Parathyroid adenoma (tissue), 2 donors: ENCODE measurements around the gene AFF3.

ENCODE experiments used
- H2AFZ ChIP-seq: fragments of 300-600 bp; sonication (generic); one replicate; pipeline ENCODE4 v1.7.0; 2017; ENCODE audit warnings: antibody characterized with exemption, mild to moderate bottlenecking
- H3K27ac ChIP-seq: fragments of 300-600 bp; sonication (generic); one replicate; pipeline ENCODE4 v1.7.0; 2017
- H3K27me3 ChIP-seq: fragments of 300-600 bp; sonication (generic); one replicate; pipeline ENCODE4 v1.7.0; 2017; ENCODE audit warnings: low read length; ENCODE audit not compliant: control insufficient read depth, insufficient read depth
- H3K36me3 ChIP-seq: fragments of 300-600 bp; sonication (generic); one replicate; pipeline ENCODE4 v1.7.0; 2017; ENCODE audit warnings: low read length; ENCODE audit not compliant: control insufficient read depth, insufficient read depth
- H3K4me1 ChIP-seq: fragments of 300-600 bp; sonication (generic); one replicate; pipeline ENCODE4 v1.7.0; 2017; ENCODE audit warnings: control low read depth
- H3K4me2 ChIP-seq: fragments of 300-600 bp; sonication (generic); one replicate; pipeline ENCODE4 v1.7.0; 2017; ENCODE audit warnings: low read length
- H3K4me3 ChIP-seq: fragments of 300-600 bp; sonication (generic); one replicate; pipeline ENCODE4 v1.7.0; 2017; ENCODE audit warnings: low read depth, low read length
- H3K79me2 ChIP-seq: fragments of 300-600 bp; sonication (generic); one replicate; pipeline ENCODE4 v1.7.0; 2017; ENCODE audit warnings: control low read depth
- H3K9ac ChIP-seq: fragments of 300-600 bp; sonication (generic); one replicate; pipeline ENCODE4 v1.7.0; 2017; ENCODE audit warnings: mild to moderate bottlenecking
- H3K9me3 ChIP-seq: fragments of 300-600 bp; sonication (generic); one replicate; pipeline ENCODE4 v1.7.0; 2017; ENCODE audit warnings: low read length; ENCODE audit not compliant: control insufficient read depth
- TF ChIP-seq, protein P1 (sequence below): fragments of 300-600 bp; sonication (generic); IDR thresholded peaks from one replicate; pipeline ENCODE4 v1.7.0; 2017; ENCODE audit warnings: antibody characterized with exemption, mild to moderate bottlenecking
- donor health status: primary hyperparathyroidism.

AFF3 gene

GRCh38 chr2:99754210-99754609 lies 388.2 kb downstream of the AFF3 start:
- Histone ChIP-seq H3K27me3 (no peaks in the 10 kb centered on the region), H3K4me2 (no peak overlapping the region), H3K9ac (no peak overlapping the region), H3K4me1 (no peaks in the 10 kb centered on the region), H3K9me3 (no peaks in the 10 kb centered on the region), H3K27ac (no peak overlapping the region), H3K79me2 (no peaks in the 10 kb centered on the region), H2AFZ (no peak overlapping the region), H3K4me3 (no peak overlapping the region), H3K36me3 (no peaks in the 10 kb centered on the region)
- TF ChIP-seq, protein P1, sequence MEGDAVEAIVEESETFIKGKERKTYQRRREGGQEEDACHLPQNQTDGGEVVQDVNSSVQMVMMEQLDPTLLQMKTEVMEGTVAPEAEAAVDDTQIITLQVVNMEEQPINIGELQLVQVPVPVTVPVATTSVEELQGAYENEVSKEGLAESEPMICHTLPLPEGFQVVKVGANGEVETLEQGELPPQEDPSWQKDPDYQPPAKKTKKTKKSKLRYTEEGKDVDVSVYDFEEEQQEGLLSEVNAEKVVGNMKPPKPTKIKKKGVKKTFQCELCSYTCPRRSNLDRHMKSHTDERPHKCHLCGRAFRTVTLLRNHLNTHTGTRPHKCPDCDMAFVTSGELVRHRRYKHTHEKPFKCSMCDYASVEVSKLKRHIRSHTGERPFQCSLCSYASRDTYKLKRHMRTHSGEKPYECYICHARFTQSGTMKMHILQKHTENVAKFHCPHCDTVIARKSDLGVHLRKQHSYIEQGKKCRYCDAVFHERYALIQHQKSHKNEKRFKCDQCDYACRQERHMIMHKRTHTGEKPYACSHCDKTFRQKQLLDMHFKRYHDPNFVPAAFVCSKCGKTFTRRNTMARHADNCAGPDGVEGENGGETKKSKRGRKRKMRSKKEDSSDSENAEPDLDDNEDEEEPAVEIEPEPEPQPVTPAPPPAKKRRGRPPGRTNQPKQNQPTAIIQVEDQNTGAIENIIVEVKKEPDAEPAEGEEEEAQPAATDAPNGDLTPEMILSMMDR, result no peak

GRCh38 chr2:99753505-99753904 lies 388.9 kb downstream of the AFF3 start:
- Histone ChIP-seq H3K9ac (no peak overlapping the region), H3K79me2 (no peaks in the 10 kb centered on the region), H3K36me3 (no peaks in the 10 kb centered on the region), H3K4me1 (no peaks in the 10 kb centered on the region), H3K4me3 (no peak overlapping the region), H2AFZ (no peak overlapping the region), H3K9me3 (no peaks in the 10 kb centered on the region), H3K27me3 (no peaks in the 10 kb centered on the region), H3K27ac (no peak overlapping the region), H3K4me2 (no peak overlapping the region)
- TF ChIP-seq, protein P1, result no peak

GRCh38 chr2:99748344-99748743 lies 394.0 kb downstream of the AFF3 start:
- H3K4me1 ChIP-seq, result no peaks in the 10 kb centered on the region
- no peak overlapping the region for H2AFZ ChIP-seq
- H3K4me3 ChIP-seq, result no peak overlapping the region
- no peaks in the 10 kb centered on the region for H3K9me3 ChIP-seq
- H3K9ac ChIP-seq, result no peak overlapping the region
- H3K27ac ChIP-seq, result no peak overlapping the region
- H3K79me2 ChIP-seq, result no peaks in the 10 kb centered on the region
- no peak overlapping the region for H3K4me2 ChIP-seq
- H3K27me3 ChIP-seq, result no peaks in the 10 kb centered on the region
- TF ChIP-seq, protein P1, result no peak
- no peaks in the 10 kb centered on the region for H3K36me3 ChIP-seq

- Histone ChIP-seq H3K4me2 (no peak overlapping the region), H2AFZ (no peak overlapping the region), H3K9me3 (no peaks in the 10 kb centered on the region), H3K27me3 (no peaks in the 10 kb centered on the region), H3K4me3 (no peak overlapping the region), H3K4me1 (no peaks in the 10 kb centered on the region), H3K36me3 (no peaks in the 10 kb centered on the region), H3K79me2 (no peaks in the 10 kb centered on the region), H3K27ac (no peak overlapping the region), H3K9ac (no peak overlapping the region)
- TF ChIP-seq, protein P1, result no peak
Measured at GRCh38 chr2:99747842-99748241, 394.5 kb downstream of the AFF3 start.

DNA sequence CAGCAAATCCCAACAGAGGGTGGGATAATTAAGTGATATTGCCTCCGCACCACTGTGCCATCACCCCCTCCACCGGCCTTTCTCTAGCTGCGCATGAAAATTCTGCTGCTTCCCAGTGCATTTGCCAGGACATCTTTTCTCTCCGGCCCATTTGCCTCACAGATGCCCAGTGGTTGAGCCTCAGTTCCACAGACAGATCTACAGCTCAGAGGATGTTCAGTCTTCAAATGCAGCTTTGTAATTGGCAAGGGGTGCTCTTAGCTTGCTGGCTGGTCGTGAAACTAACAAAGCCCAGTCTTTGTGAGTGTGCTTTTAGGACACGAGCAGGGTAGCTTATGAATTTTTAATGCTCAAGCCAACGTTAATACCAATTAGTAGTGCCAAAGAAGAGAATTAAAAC lies 399.2 kb downstream of the AFF3 start:
- Histone ChIP-seq H2AFZ (no peak overlapping the region), H3K4me1 (no peaks in the 10 kb centered on the region), H3K4me3 (no peak overlapping the region), H3K27ac (no peak overlapping the region), H3K4me2 (no peak overlapping the region), H3K36me3 (no peaks in the 10 kb centered on the region), H3K79me2 (no peaks in the 10 kb centered on the region), H3K9me3 (no peaks in the 10 kb centered on the region), H3K9ac (no peak overlapping the region), H3K27me3 (no peaks in the 10 kb centered on the region)
- TF ChIP-seq, protein P1, result no peak
